ENCODE data around the gene SMCHD1.
"Not testable (repeated sequence)": the region's sequence is repeated elsewhere in the genome, so short reads cannot be mapped to it uniquely, and the experiment has no call there.

The SMCHD1 gene

DNA sequence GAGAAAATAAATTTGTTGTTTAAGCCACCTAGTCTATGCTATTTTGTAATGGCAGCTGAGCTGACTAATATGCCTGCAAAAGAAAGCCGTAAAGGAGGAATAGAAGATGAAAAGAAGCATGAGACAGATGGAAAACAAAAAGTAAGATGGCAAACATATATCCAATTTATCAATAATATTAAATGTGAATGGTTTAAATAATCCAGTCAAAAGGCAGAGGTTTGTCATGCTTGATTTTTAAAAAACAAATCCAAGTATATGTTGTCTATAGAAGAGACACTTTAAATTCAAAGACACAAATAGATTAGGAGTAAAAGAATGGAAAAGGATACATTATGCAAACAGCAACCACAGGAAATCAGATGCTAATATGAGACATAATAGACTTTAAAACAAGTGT lies 155.9 kb downstream of the SMCHD1 start:
- DNase-seq (ENCODE audit: low read depth in 2 of 2, low spot score in 1 of 2), result no peak

- DNase-seq (ENCODE audit: low read depth in 2 of 2, low spot score in 1 of 2), result no peak
Measured at GRCh38 chr18:2814928-2815327, 159.4 kb downstream of the SMCHD1 start.

DNA sequence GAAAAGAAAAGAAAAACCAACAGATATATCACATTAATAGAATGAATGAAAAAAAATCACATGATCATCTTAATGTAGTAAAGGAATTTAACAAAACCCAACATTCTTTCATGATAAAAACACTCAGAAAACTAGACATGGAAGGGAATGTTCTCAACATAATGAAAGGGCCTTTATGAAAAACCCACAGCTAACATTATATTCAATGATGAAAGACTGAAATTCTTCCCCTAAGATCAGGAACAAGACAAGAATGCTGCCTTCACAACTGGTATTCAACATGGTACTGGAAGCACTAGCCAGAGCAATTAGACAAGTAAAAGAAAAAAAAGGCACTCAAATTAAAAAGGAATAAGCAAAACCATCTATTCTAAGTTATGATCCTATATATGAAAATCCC lies 162.8 kb downstream of the SMCHD1 start:
- DNase-seq (ENCODE audit: low read depth in 2 of 2, low spot score in 1 of 2), result no peak

GRCh38 chr18:2821695-2822094 lies 166.2 kb downstream of the SMCHD1 start:
- no peak for DNase-seq (ENCODE audit: low read depth in 2 of 2, low spot score in 1 of 2)

DNA sequence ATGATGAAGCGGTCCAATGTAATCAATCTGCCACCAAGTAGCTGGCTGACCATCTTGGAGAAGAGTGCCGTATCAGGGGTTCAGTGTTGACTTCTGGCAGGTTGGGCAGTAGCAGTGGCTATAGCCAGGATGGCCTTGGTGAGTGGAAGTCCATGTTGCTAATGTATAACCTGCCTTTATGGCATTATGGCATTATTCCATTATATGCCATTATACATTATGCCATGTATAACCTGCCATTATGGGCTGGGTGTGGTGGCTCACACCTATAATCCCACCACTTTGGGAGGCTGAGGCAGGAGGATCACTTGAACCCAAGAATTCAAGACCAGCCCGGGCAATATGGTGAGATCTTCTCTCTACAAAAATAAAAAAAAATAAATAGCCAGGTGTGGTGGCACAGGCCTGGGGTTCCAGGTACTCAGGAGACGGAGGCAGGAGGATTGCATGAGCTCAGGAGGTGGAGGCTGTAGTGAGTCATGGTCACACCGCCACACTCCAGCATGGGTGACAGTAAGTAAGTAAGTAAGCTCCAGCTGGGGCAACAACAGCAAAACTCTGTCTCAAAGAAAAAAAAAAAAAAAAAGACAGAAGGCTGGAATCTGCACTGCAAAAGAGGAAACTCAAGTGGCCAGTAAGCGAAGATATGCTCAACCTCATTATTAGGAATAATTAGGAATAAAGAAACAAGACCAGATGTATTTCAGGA lies 166.8 kb downstream of the SMCHD1 start:
- DNase-seq (ENCODE audit: low read depth in 2 of 2, low spot score in 1 of 2), result no peak

- no peak for DNase-seq (ENCODE audit: low read depth in 2 of 2, low spot score in 1 of 2)
Measured at GRCh38 chr18:2823202-2823601, 167.7 kb downstream of the SMCHD1 start.

GRCh38 chr18:2823966-2824365 lies 168.4 kb downstream of the SMCHD1 start:
- no peak for DNase-seq (ENCODE audit: low read depth in 2 of 2, low spot score in 1 of 2)

DNA sequence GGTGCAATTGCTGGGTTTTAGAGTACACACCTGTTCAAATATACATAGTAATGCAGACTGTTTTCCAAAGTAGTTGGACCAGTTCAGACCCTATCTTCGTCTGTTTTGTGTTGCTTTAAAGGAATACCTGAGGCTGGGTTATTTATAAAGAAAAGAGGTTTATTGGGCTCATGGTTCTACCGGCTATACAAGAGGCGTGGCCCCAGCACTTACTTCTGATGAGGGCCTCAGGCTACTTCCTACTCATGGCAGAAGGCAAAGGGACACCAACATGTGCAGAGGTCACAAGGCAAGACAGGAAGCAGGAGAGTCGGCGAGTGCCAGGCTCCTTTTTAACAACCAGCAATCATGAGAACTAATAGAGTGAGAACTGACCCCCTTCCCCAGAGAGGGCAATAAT lies 169.3 kb downstream of the SMCHD1 start:
- DNase-seq (ENCODE audit: low read depth in 2 of 2, low spot score in 1 of 2), result no peak

DNA sequence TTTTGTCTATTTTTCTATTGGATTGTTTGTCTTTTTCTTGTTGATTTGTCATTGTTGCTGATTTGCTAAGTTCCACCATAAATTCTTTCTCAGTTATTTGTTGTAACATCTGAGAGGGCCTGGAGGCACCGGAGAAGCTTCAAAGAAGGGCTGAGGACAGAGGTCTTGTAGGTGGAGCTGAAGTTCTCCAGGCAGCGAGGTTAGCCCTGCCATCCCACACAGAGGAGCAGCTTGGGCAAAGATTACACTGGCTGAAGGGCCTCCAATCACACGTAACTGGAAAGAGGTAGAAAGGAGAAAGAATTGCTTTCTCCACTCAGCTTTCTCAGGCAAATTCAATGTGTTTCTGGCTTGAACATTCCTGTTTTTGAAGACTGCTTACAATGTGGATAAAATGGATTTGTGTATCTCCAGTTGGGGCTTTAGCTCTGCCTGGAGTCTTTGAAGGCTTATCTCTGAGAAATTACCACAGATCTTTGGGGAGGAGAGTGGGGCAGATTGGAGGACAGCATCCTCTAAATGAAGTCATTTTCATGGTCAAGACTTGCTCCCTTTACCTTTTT lies 170.2 kb downstream of the SMCHD1 start:
- DNase-seq (ENCODE audit: low read depth in 2 of 2, low spot score in 1 of 2), result no peak

GRCh38 chr18:2826581-2826980 lies 171.1 kb downstream of the SMCHD1 start:
- DNase-seq (ENCODE audit: low read depth in 2 of 2, low spot score in 1 of 2), result no peak

- no peak for DNase-seq (ENCODE audit: low read depth in 2 of 2, low spot score in 1 of 2)
Measured at GRCh38 chr18:2827061-2827460, 171.5 kb downstream of the SMCHD1 start.

GRCh38 chr18:2836118-2836517 lies 180.6 kb downstream of the SMCHD1 start:
- not testable (repeated sequence) for DNase-seq (ENCODE audit: low read depth in 2 of 2, low spot score in 1 of 2)

- DNase-seq (ENCODE audit: low read depth in 2 of 2, low spot score in 1 of 2), result not testable (repeated sequence)
Measured at GRCh38 chr18:2837290-2837689, 181.8 kb downstream of the SMCHD1 start.

DNA sequence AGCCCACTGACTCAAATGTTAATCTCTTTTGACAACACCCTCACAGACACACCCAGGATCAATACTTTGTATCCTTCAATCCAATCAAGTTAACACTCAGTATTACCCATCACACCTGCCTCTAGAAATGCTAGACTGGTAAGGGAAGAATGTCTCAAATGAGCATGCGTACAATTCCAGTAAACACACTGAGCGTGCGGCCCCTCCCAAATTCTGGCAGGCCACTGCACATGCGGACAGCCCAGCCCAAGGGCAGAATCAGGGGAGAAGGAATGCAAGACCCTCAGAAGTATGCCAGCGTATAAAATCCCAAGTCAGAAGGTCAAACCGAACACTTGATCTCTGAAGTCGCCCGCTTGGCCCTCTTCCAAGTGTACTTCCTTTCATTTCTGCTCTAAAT lies 183.7 kb downstream of the SMCHD1 start:
- no peak for DNase-seq (ENCODE audit: low read depth in 2 of 2, low spot score in 1 of 2)

DNA sequence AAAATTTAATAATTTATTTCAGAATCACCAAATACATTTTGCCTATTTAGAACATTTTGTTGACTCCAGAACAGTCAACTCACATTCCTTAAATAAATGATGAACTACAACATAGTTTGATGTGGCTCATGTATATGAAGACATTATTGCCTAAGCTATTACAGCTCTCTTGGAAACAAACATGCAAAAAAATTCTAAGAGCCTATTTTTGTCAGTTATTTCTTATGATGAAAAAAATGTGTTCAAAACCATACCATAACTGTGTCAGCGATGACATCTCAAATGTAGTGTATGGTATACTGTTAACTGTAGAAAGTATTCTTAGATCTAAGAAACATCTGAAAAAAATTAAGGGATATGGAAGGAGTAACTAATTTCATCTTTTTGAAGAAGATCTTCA lies 185.0 kb downstream of the SMCHD1 start:
- no peak for DNase-seq (ENCODE audit: low read depth in 2 of 2, low spot score in 1 of 2)

DNA sequence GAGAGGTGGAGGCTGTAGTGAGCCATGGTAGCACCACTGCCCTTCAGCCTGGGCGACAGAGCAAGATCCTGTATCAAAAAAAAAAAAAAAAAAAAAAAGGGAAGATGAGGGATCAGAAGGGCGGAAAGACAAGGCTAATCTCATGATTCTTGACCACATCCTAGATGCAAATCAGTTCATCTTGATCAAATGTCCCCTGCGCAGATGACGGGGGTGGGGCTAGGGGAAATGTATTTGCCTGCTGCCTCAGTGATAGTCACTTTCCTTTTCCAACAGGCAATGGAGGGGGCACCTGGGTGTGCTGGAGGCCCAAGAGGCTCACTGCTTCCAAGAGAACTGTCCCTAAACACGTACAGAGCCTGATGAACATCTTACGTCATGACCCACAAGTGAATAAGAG lies 187.6 kb downstream of the SMCHD1 start:
- no peak for DNase-seq (ENCODE audit: low read depth in 2 of 2, low spot score in 1 of 2)

GRCh38 chr18:2845172-2845571 lies 189.6 kb downstream of the SMCHD1 start:
- no peak for DNase-seq (ENCODE audit: low read depth in 2 of 2, low spot score in 1 of 2)

- peak in 1 of 2 donors; percentile 14 for DNase-seq (ENCODE audit: low read depth in 2 of 2, low spot score in 1 of 2)
Measured at GRCh38 chr18:2846636-2847316, 191.2 kb downstream of the SMCHD1 start, which contains the start of gene EMILIN2. TSS of gene EMILIN2 (plus strand) at chr18:2847006. CDS start at chr18:2847189, 183 bp downstream.

DNA sequence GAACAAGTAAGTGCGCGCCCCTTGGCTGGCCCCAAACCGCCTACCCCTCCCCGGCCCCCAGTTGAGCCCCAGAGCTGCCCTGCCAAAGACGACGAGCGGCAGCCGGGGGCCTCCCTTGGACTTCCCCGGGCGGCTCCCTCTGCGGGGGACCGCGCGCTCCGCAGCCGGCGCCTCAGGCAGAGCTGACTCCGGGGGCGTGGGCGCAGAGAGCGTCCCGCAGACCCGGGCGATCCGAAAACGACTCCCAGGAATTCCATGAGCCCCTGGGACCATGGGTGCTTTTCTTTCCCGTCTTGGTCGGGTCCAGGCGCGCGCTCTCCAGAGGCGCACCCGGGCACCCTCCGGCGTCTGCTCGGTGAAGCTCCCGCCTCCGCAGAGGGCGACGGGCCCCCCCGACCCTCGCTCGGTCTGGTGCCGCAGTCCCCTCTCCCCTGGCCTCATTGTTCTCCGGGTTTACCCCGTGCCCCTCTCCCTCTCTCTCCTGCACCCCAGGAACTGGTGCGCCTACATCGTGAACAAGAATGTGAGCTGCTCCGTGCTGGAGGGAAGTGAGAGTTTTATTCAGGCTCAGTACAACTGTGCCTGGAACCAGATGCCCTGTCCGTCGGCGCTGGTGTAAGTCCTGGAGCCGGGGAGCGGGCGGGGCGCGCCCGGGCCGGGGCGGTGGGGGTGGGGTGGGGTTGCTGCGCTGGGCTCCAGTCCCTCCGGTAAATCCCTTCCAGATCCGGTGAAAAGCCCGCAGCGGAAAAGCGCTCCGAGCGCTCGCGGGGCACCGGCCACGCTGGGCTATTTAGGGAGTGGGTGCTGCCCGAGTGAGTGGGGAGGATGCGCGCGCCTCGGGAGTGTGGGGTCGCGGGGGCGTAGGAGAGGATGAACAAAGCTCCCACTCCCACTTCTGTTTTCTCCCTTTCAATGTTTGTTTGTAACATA lies 192.1 kb downstream of the SMCHD1 start:
- no peak for DNase-seq (ENCODE audit: low read depth in 2 of 2, low spot score in 1 of 2)

DNA sequence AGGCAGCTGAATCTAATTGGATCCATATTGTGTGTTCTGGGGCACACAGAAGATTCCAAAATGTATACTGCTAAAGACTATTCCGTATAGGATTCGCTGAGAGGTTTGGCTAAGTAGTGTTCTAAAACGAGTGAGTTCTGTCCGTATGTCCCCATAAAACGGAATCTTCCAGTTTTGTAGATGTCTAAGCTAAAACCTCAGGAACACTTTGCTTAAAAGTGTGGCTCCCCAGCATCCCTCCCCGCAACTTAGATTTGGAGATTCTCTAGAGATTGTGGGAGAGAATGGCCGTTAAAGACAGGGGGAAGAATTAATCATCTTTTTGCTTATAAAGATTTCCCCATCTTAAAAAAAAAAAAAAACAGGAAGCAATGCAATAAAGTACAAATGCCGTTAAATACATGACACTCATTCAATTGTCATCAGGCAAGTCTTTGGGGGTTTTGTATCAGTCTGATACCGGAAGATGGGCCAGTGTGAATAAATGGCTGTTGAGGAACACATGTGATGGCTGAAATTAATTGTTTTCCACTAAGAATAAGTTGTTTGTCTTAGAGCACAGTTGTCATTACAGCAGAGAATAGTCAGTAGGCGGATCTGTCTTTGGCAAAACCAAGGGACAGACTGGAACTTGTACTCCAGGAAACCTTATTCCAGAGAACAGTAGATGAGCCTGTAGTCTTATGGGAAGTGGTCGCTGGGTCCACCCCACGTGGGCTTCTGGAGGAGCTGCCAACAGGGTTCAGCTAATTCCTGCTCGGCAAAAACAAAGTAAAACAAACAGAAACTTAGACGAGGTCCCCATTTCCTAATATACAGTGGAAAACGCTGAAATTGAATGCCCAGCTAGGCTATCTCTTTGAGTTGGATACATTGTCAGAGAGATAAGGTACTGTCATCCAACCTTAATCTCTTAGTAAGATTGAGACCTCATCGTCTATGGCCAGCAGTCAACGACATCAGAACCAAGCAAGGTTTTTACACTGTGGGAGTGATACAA lies 193.0 kb downstream of the SMCHD1 start:
- DNase-seq (ENCODE audit: low read depth in 2 of 2, low spot score in 1 of 2), result no peak
